HCT116 (cell line): ENCODE results near the gene SLC12A8. TPM values are rescaled to one million over a fixed set of nuclear protein-coding genes. Genes with fewer than 3 reads are reported as not detected.

Source experiments
- ATAC-seq: fragments of 200-7000 bp; cut with Tn5 transposase; 2 replicates; pipeline ENCODE4 v1.9.1; 2020; ENCODE audit warnings: mild to moderate bottlenecking, moderate library complexity
- BruUV-seq: library from RNA; stranded (reverse); fragments of 400-500 nt; replicated peaks from 2 replicates; lab custom pipeline; 2021; lab: Mats Ljungman, UMichigan
- CTCF ChIA-PET: fragments of 300-600 bp; sonication (Branson Sonifier 250); formaldehyde crosslinking; loops from one replicate; lab custom pipeline; 2021; ENCODE audit warnings: antibody characterized with exemption; lab: Charles Lee
- POLR2A ChIA-PET: fragments of 300-600, 350-600 bp; sonication (Branson Sonifier 250); formaldehyde crosslinking; loops from one replicate; lab custom pipeline; 2021; ENCODE audit warnings: antibody characterized with exemption; lab: Charles Lee
- RAD21 ChIA-PET, 2 experiments: fragments of 300-600 bp; sonication (Branson Sonifier 250); formaldehyde crosslinking; loops; one replicate each; lab custom pipeline; 2023; ENCODE audit warnings: low total read pairs in 2 of 2; ENCODE audit not compliant: uncharacterized antibody in 2 of 2, unreplicated experiment in 2 of 2, low non-redundant PET in 1 of 2; lab: Charles Lee
- DNase-seq: peaks from one replicate; pipeline ENCODE4 v3.0.0-alpha.2; 2010; ENCODE audit warnings: low read depth, low spot score
- H2AFZ ChIP-seq: fragments of 200-600 bp; shearing (Covaris generic), sonication (generic); 2 replicates; pipeline ENCODE4 v1.6.1; 2017; ENCODE audit warnings: low read depth, mixed run types, mixed read lengths, antibody characterized with exemption, low read length; ENCODE audit not compliant: poor library complexity, severe bottlenecking
- H3K27ac ChIP-seq: 2 replicates; pipeline ENCODE4 v1.5.1; 2012; ENCODE audit warnings: low read depth, low read length
- H3K27me3 ChIP-seq: fragments of 200-600 bp; sonication (generic); 2 replicates; pipeline ENCODE4 v1.6.1; 2016; ENCODE audit warnings: mixed run types, low read length, mixed read lengths; ENCODE audit not compliant: insufficient read depth
- H3K36me3 ChIP-seq, 2 experiments: fragments of 200-500 bp in 1 of 2; fragments of 200-600 bp in 1 of 2; sonication (Bioruptor generic) in 1 of 2; sonication (generic) in 1 of 2; 2 replicates each; pipeline versions ENCODE4 v1.5.1 to v1.6.1; 2014 to 2016; ENCODE audit warnings: low read length in 2 of 2, inconsistent platforms in 1 of 2, mixed read lengths in 1 of 2, mixed run types in 1 of 2; ENCODE audit not compliant: insufficient read depth in 2 of 2, control insufficient read depth in 1 of 2
- H3K4me1 ChIP-seq, 2 experiments: fragments of 200-600 bp in 1 of 2; sonication (generic) in 1 of 2; 2 replicates each; pipeline versions ENCODE4 v1.5.1 to v1.6.1; 2012 to 2017; ENCODE audit warnings: low read length in 2 of 2, inconsistent platforms in 1 of 2, mild to moderate bottlenecking in 1 of 2, mixed read lengths in 1 of 2, mixed run types in 1 of 2, moderate library complexity in 1 of 2; ENCODE audit not compliant: insufficient read depth in 2 of 2, control insufficient read depth in 1 of 2
- H3K4me2 ChIP-seq: fragments of 200-600 bp; sonication (generic); 2 replicates; pipeline ENCODE4 v1.6.1; 2017; ENCODE audit warnings: mixed run types, low read length, mixed read lengths
- H3K4me3 ChIP-seq, 2 experiments: fragments of 200-600 bp in 1 of 2; sonication (generic) in 1 of 2; replicated peaks in 1 of 2; 2 replicates each; pipeline ENCODE4 v1.5.1; 2011 to 2016; ENCODE audit warnings: low read length in 2 of 2, control low read depth in 1 of 2, low read depth in 1 of 2, mild to moderate bottlenecking in 1 of 2, mixed read lengths in 1 of 2, mixed run types in 1 of 2
- H3K79me2 ChIP-seq: fragments of 200-600 bp; sonication (generic); 2 replicates; pipeline ENCODE4 v1.6.1; 2017; ENCODE audit warnings: mild to moderate bottlenecking, mixed run types, low read length, moderate library complexity, mixed read lengths; ENCODE audit not compliant: insufficient read depth
- H3K9ac ChIP-seq: fragments of 200-600 bp; sonication (generic); 2 replicates; pipeline ENCODE4 v1.6.1; 2016; ENCODE audit warnings: low read length, mixed read lengths
- H3K9me2 ChIP-seq: fragments of 200-600 bp; sonication (generic), shearing (Covaris generic); 2 replicates; pipeline ENCODE4 v1.6.1; 2017; ENCODE audit warnings: mixed run types, mild to moderate bottlenecking, moderate library complexity; ENCODE audit not compliant: insufficient read depth
- H3K9me3 ChIP-seq, 2 experiments: fragments of 200-500 bp in 1 of 2; fragments of 200-600 bp in 1 of 2; sonication (Bioruptor generic) in 1 of 2; sonication (generic) in 1 of 2; 2 replicates each; pipeline ENCODE4 v1.6.1; 2014 to 2017; ENCODE audit warnings: low read length in 2 of 2, mixed read lengths in 2 of 2, inconsistent platforms in 1 of 2, low read depth in 1 of 2, mild to moderate bottlenecking in 1 of 2, mixed run types in 1 of 2, moderate library complexity in 1 of 2; ENCODE audit not compliant: control insufficient read depth in 1 of 2, insufficient read depth in 1 of 2
- H4K20me1 ChIP-seq: fragments of 200-600 bp; sonication (generic), shearing (Covaris generic); 2 replicates; pipeline ENCODE4 v1.6.1; 2017; ENCODE audit warnings: mixed run types, mild to moderate bottlenecking, moderate library complexity; ENCODE audit not compliant: insufficient read depth
- ATF3 ChIP-seq: IDR thresholded peaks from 2 replicates; pipeline ENCODE4 v1.6.1; 2012
- CBX3 ChIP-seq: IDR thresholded peaks from 2 replicates; pipeline ENCODE4 v1.6.1; 2012; ENCODE audit warnings: low read depth
- CEBPB ChIP-seq: IDR thresholded peaks from 2 replicates; pipeline ENCODE4 v1.6.1; 2012; ENCODE audit warnings: low read depth
- EGR1 ChIP-seq: IDR thresholded peaks from 2 replicates; pipeline ENCODE4 v1.6.1; 2012; ENCODE audit warnings: low read depth
- ELF1 ChIP-seq: IDR thresholded peaks from 2 replicates; pipeline ENCODE4 v1.6.1; 2012; ENCODE audit warnings: low read depth, borderline replicate concordance
- EZH2 ChIP-seq: fragments of 200-600 bp; sonication (generic); IDR thresholded peaks from 2 replicates; pipeline ENCODE4 v1.6.1; 2017; ENCODE audit warnings: antibody characterized with exemption, mixed run types
- FOSL1 ChIP-seq: IDR thresholded peaks from 2 replicates; pipeline ENCODE4 v1.6.1; 2012; ENCODE audit warnings: low read depth
- MAX ChIP-seq: IDR thresholded peaks from 2 replicates; pipeline ENCODE4 v1.6.1; 2012
- POLR2A ChIP-seq: IDR thresholded peaks from 2 replicates; pipeline ENCODE4 v1.7.0; 2011; ENCODE audit warnings: borderline replicate concordance; ENCODE audit not compliant: insufficient read depth, insufficient read length; ENCODE audit errors: extremely low read depth
- RAD21 ChIP-seq: IDR thresholded peaks from 2 replicates; pipeline ENCODE4 v1.6.1; 2012; ENCODE audit warnings: low read depth, mild to moderate bottlenecking
- YY1 ChIP-seq: IDR thresholded peaks from 2 replicates; pipeline ENCODE4 v1.6.1; 2011; ENCODE audit warnings: low read length, low read depth, moderate library complexity, mild to moderate bottlenecking; ENCODE audit not compliant: insufficient replicate concordance; ENCODE audit errors: extremely low read depth
- ZNF274 ChIP-seq: fragments of 200-500 bp; sonication (Bioruptor generic); IDR thresholded peaks from 2 replicates; pipeline ENCODE4 v1.6.1; 2014; ENCODE audit warnings: mild to moderate bottlenecking, low read depth, low read length, inconsistent platforms
- intact Hi-C: fragments of 100-400 bp; cut with micrococcal nuclease; formaldehyde crosslinking; loops from 2 replicates; pipeline ENCODE4 v1.10.0; 2022
- total RNA-seq: library from RNA; stranded (reverse); gene quantifications from one replicate; pipeline ENCODE4 v1.2.1, GENCODE V29; 2021; ENCODE audit not compliant: unreplicated experiment
- TF ChIP-seq, protein P1 (sequence below): IDR thresholded peaks from 2 replicates; pipeline ENCODE4 v1.6.1; 2012; ENCODE audit warnings: low read depth

Gene SLC12A8
- total RNA-seq, 1 experiment from 2014 or later: 19.9 TPM

DNA sequence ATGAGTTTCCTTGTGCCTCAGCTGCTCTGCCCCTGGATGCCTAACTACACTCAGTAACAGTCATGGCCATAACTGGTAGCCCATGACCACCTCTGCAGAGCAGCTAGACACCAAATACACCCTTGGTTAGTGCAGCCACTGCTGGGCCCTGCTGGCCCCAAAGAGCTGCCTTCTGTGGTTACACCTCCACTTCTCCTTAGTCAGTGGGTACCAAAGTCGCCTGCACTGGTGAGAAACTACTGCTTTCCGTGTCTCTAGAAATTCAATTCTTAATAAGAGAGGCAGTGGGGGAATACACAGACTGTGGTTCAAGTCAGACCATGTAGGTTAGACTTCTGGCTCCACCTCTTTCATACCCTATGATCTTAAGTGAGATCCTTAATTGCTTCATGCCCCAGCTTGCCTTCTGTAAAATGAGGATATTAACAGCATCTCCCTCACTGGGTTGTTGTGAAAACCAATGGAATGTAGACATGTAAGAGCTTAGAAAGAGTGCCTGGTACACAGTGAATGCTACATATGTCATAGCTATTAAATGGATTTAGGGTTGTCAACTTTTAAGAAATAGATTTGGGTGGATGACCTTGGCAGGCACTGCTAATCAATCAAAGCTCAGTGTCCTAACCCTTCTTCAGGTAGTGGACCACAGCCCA is 174.9 kb downstream of the SLC12A8 start (continued):
- TF ChIP-seq, protein P1, sequence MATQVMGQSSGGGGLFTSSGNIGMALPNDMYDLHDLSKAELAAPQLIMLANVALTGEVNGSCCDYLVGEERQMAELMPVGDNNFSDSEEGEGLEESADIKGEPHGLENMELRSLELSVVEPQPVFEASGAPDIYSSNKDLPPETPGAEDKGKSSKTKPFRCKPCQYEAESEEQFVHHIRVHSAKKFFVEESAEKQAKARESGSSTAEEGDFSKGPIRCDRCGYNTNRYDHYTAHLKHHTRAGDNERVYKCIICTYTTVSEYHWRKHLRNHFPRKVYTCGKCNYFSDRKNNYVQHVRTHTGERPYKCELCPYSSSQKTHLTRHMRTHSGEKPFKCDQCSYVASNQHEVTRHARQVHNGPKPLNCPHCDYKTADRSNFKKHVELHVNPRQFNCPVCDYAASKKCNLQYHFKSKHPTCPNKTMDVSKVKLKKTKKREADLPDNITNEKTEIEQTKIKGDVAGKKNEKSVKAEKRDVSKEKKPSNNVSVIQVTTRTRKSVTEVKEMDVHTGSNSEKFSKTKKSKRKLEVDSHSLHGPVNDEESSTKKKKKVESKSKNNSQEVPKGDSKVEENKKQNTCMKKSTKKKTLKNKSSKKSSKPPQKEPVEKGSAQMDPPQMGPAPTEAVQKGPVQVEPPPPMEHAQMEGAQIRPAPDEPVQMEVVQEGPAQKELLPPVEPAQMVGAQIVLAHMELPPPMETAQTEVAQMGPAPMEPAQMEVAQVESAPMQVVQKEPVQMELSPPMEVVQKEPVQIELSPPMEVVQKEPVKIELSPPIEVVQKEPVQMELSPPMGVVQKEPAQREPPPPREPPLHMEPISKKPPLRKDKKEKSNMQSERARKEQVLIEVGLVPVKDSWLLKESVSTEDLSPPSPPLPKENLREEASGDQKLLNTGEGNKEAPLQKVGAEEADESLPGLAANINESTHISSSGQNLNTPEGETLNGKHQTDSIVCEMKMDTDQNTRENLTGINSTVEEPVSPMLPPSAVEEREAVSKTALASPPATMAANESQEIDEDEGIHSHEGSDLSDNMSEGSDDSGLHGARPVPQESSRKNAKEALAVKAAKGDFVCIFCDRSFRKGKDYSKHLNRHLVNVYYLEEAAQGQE: no peak
- TF ChIP-seq ELF1 (no peak), CEBPB (no peak), RAD21 (no peak), EGR1 (no peak), FOSL1 (no peak), EZH2 (no peak), MAX (no peak), YY1 (no peak), ATF3 (no peak), ZNF274 (no peak), CBX3 (no peak)

GRCh38 chr3:125035217-125035616 is 177.3 kb downstream of the SLC12A8 start:
- ChIA-PET RAD21 (no interaction called here), CTCF (no interaction called here), POLR2A (no interaction called here)
- H3K9me3 ChIP-seq: peaks cover 0 to 10% of the 10 kb centered on the region in 2 experiments; a peak in 2 of 4 replicates
- DNase-seq: no peak
- ATAC-seq: no peak
- H3K4me3 ChIP-seq: no peak overlapping the region
- no TSS peak for BruUV-seq
- no peaks in the 10 kb centered on the region for H3K4me1 ChIP-seq
- H3K9ac ChIP-seq: no peak overlapping the region
- no peaks in the 10 kb centered on the region for H3K9me2 ChIP-seq
- no peak overlapping the region for H3K4me2 ChIP-seq
- H3K36me3 ChIP-seq: no peaks in the 10 kb centered on the region
- H3K79me2 ChIP-seq: no peaks in the 10 kb centered on the region
- no peaks in the 10 kb centered on the region for H4K20me1 ChIP-seq
- peak; percentile 39; the same call in 1 of the 2 replicates for TF ChIP-seq CBX3
- TF ChIP-seq POLR2A: no peak
- intact Hi-C loops: no loop called here
- H3K27ac ChIP-seq: no peak overlapping the region
- no peak overlapping the region for H2AFZ ChIP-seq
- no peaks in the 10 kb centered on the region for H3K27me3 ChIP-seq
